K562 (cell line): ENCODE data around the gene PTGIS. TPM values are rescaled to one million over a fixed set of nuclear protein-coding genes. Genes with fewer than 3 reads are reported as not detected.

Experiments
- KLF6 ChIP-seq: fragments of 250-450 bp; sonication (Bioruptor Pico); IDR thresholded peaks from 2 replicates; pipeline ENCODE4 v1.4.0; 2020; ENCODE audit warnings: mild to moderate bottlenecking, moderate library complexity, borderline replicate concordance
- MTA3 ChIP-seq: fragments of 450-650 bp; formaldehyde crosslinking; IDR thresholded peaks from 2 replicates; pipeline ENCODE4 v1.6.1; 2017; ENCODE audit warnings: mild to moderate bottlenecking, borderline replicate concordance
- PML ChIP-seq: IDR thresholded peaks from 2 replicates; pipeline ENCODE4 v1.6.1; 2012; ENCODE audit warnings: low read length, inconsistent platforms
- ZBTB40 ChIP-seq, 2 experiments: fragments of 450-650 bp in 1 of 2; sonication (generic) in 1 of 2; formaldehyde crosslinking in 1 of 2; IDR thresholded peaks; 2 replicates each; pipeline versions ENCODE4 v1.7.1 to v1.9.0; 2016 to 2022; ENCODE audit warnings: inconsistent platforms in 1 of 2, mild to moderate bottlenecking in 1 of 2, missing genetic modification reagents in 1 of 2
- ZNF280B ChIP-seq: fragments of 250-450 bp; sonication (Bioruptor Pico); IDR thresholded peaks from 2 replicates; pipeline ENCODE4 v1.5.1; 2021; ENCODE audit warnings: mild to moderate bottlenecking
- polyA plus RNA-seq, 8 experiments: library from polyadenylated mRNA; depleted of rRNA in 4 of 8; stranded (reverse) in 5 of 8; unstranded in 3 of 8; fragments of >200 nt; fragmentation: Nextera tagmentation in 2 of 8; fragmentation: Illumina TruSeq in 1 of 8; extraction: Ambion mirVana in 2 of 8; extraction: Trizol in 1 of 8; gene quantifications; 2 replicates each; pipeline versions ENCODE4 v1.2.1 to v1.2.3, GENCODE V29; 2011 to 2014; ENCODE audit warnings: inconsistent platforms in 1 of 8, missing spikeins in 1 of 8
- total RNA-seq, 7 experiments: library from RNA; depleted of rRNA in 6 of 7; stranded (reverse); fragments of >200 nt in 6 of 7; fragmentation: Illumina TruSeq in 2 of 7; extraction: Trizol in 2 of 7; gene quantifications; 2 replicates each; pipeline versions ENCODE4 v1.2.1 to v1.2.3, GENCODE V29; 2011 to 2021; ENCODE audit warnings: low replicate concordance in 1 of 7
- TF ChIP-seq, protein P1 (sequence below): fragments of 250-450 bp; sonication (Bioruptor Pico); IDR thresholded peaks from 2 replicates; pipeline ENCODE4 v1.6.1; 2021; ENCODE audit warnings: mild to moderate bottlenecking

PTGIS gene
- total and polyA plus RNA-seq, 9 of the 15 experiments (the other 6 are each of a cell fraction or from before 2014, with no cell fraction given): not detected

DNA sequence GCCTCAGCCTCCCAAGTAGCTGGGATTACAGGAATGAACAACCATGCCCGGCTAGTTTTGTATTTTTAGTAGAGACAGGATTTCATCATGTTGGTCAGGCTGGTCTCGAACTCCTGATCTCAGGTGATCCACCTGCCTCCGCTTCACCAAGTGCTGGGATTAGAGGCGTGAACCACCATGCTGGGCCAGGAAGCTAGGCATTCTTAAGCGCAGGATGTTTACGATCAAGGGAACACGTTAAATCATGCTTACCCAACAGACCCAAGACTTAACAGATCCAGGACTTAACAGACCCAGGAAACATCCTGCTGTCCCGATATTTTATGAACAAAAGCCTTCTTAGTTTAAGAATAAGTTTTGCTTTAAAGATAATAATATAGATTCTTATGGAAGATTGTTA lies 9.1 kb downstream of the PTGIS start (continued):
- TF ChIP-seq ZBTB40 (IDR thresholded peaks at IDR 0.05) (no peak), ZBTB40 (CRISPR knock-in tag; IDR thresholded peaks at IDR 0.05) (no peak), PML (no peak), MTA3 (no peak), KLF6 (no peak), ZNF280B (CRISPR knock-in tag) (no peak)
- TF ChIP-seq, protein P1, sequence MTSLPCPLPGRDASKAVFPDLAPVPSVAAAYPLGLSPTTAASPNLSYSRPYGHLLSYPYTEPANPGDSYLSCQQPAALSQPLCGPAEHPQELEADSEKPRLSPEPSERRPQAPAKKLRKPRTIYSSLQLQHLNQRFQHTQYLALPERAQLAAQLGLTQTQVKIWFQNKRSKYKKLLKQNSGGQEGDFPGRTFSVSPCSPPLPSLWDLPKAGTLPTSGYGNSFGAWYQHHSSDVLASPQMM (CRISPR knock-in tag): no peak
- TF ChIP-seq, all 486 proteins: peak for 0
